Lower leg skin (tissue), 3 donors: ENCODE measurements around the gene ABCA3.

Experiments used
- POLR2A ChIP-seq, 2 donors: fragments of 450-650 bp; IDR thresholded peaks; one replicate each; pipeline ENCODE4 v1.6.1; 2016 to 2017; ENCODE audit warnings: antibody characterized with exemption in 2 of 2, mild to moderate bottlenecking in 1 of 2, moderate library complexity in 1 of 2
- TF ChIP-seq, protein P1 (sequence below), 3 donors: fragments of 450-650 bp; IDR thresholded peaks; one replicate each; pipeline ENCODE4 v1.5.1; 2016; ENCODE audit warnings: antibody characterized with exemption in 3 of 3, mild to moderate bottlenecking in 3 of 3, moderate library complexity in 2 of 3

DNA sequence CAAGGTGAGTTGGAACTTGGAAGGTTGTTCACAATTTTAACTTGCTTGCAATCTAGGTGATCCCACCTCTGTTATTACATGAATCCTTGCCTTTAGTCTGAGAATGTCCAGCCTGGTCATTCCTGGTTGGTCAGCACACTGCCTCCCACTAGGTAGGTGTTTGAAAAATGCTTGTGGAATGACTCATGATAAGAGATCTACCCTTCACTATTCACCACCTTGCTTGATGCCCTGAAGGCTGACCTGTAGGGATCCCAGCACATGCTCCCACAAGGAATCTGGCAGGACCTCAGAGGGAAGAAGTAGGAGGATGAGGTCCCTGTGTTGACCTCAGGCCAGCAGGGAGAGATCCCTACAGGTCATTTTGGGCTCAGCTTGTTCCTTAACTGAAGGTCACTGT, 30.2 kb upstream of the ABCA3 start:
- no peak for TF ChIP-seq POLR2A (IDR thresholded peaks at IDR 0.05)
- TF ChIP-seq, protein P1, sequence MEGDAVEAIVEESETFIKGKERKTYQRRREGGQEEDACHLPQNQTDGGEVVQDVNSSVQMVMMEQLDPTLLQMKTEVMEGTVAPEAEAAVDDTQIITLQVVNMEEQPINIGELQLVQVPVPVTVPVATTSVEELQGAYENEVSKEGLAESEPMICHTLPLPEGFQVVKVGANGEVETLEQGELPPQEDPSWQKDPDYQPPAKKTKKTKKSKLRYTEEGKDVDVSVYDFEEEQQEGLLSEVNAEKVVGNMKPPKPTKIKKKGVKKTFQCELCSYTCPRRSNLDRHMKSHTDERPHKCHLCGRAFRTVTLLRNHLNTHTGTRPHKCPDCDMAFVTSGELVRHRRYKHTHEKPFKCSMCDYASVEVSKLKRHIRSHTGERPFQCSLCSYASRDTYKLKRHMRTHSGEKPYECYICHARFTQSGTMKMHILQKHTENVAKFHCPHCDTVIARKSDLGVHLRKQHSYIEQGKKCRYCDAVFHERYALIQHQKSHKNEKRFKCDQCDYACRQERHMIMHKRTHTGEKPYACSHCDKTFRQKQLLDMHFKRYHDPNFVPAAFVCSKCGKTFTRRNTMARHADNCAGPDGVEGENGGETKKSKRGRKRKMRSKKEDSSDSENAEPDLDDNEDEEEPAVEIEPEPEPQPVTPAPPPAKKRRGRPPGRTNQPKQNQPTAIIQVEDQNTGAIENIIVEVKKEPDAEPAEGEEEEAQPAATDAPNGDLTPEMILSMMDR (IDR thresholded peaks at IDR 0.05) = no peak
